ENCODE measurements around the gene SRPRA.
"Not testable (repeated sequence)": the region's sequence is repeated elsewhere in the genome, so short reads cannot be mapped to it uniquely, and the experiment has no call there.

SRPRA gene, protein sequence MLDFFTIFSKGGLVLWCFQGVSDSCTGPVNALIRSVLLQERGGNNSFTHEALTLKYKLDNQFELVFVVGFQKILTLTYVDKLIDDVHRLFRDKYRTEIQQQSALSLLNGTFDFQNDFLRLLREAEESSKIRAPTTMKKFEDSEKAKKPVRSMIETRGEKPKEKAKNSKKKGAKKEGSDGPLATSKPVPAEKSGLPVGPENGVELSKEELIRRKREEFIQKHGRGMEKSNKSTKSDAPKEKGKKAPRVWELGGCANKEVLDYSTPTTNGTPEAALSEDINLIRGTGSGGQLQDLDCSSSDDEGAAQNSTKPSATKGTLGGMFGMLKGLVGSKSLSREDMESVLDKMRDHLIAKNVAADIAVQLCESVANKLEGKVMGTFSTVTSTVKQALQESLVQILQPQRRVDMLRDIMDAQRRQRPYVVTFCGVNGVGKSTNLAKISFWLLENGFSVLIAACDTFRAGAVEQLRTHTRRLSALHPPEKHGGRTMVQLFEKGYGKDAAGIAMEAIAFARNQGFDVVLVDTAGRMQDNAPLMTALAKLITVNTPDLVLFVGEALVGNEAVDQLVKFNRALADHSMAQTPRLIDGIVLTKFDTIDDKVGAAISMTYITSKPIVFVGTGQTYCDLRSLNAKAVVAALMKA

DNA sequence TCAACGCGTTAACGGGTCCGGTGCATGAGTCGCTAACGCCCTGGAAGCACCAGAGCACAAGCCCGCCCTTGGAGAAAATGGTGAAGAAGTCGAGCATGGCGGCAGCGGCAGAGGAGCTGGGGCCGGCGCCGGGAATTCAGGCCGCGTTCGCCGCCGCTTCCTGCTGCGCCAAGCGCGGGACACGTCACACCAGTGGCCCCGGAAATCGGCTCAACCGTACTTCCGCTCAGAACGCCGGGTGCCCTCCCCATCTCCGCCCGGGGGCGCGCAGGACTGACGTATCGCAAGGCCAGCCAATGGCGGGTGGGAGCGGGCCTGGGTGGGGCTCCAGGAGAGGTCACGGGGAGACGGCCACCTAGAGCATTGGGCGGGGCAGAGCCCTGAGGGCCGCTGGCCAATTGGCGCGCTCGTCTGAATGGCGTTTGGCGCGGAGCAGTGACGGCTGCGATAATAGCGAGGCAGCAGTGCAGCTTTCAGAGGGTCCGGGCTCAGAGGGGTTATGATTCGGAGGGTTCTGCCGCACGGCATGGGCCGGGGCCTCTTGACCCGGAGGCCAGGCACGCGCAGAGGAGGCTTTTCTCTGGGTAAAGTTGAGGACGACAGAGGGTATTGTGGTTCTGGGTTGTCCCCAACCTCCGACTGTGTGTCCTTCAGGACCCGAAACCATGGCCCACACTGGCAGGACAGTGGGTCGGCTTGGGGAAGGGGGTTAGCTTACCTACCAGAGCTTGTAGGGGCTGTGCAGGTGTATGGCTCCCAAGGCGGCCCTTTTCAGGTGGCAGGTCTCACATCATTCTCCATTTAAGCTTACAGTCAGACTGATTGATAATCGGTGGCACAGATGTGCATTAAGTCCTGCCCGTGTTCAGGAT, at the start of gene SRPRA, which contains the start of gene FOXRED1:
Gene SRPRA (minus strand): TSS at position 188 of the 872 bp plus-strand sequence. CDS start 91 bp downstream, at position 97.
Gene FOXRED1 (plus strand): TSS at position 447 of the 872 bp plus-strand sequence. CDS start 53 bp downstream, at position 500.
- DNase-seq (ENCODE audit: low read depth in 2 of 2, low spot score in 1 of 2) = peak; percentile 98 to 100

DNA sequence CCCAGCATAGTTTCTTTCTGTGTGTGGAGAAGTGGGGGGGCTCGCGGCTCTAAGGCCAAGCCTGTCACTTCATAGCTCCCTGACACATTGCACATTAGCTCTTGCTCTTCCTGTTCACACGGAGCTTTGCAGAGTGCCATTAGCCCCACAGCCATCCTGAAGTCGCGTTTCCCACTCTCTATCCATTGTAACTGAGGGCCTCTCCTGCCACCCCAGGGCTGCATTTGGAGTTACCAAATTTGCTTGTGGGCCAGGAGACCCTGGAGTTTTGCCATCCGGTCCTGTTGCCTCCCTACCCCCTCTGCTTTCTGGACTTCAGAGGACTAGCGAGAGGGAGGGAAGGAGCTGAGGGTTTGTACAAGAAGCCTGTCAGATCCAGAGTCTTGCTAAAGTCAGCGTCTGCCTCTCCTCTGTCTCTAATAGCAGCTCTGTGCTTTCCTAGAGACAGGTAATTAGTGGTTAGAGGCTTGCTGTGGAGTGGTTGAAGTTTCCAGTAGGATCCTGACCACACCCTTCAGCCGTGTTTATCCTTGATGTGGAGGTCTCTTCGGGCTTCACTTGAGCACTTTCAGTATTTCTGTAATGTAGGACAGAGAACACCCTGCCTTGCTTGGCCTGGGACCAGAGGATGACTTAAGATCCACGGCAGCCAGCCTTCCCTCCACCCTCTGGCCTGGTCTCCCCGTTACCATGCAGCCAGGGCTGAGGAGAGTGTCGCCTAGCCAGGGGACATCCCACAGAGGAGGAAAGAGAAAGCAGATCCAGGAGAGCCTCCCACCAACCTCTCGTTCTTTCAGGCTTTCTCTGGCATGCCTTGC, 49.3 kb upstream of the SRPRA start:
- no peak for DNase-seq (ENCODE audit: low read depth in 2 of 2, low spot score in 1 of 2)

DNA sequence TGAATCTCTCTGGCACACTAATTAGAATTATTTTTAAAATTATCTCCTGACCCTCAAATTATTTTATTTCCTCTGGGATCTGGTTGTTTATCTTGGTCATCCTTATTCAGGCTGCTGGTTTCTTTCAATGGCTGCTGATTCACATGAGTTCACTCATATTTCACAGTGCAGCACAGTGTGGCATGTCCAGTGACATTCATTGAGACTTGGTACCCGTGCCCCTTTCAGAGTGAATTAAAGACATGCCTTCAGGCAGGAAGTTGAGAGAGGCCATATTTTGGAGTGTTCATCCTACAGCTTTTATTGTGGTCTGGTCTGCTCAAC, 48.7 kb upstream of the SRPRA start:
- no peak for DNase-seq (ENCODE audit: low read depth in 2 of 2, low spot score in 1 of 2)

DNA sequence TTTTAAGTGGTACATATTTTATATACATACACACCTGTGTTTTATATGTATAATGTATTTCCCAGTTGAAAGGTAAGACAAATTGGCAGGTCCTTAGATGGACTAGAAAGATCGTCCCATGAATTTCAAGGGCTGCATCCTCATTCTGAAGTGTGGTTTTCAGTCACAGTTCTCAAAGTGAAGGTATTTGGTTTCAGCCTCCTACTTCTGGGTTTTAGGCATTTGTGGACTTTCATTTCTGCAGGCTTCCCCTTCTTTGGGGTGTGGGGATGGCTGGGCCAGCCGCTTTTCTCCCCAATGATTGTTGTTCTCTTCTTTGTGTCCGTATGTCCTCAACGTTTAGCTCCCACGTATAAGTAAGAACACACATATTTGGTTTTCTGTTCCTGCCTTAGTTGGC, 45.1 kb upstream of the SRPRA start:
- no peak for DNase-seq (ENCODE audit: low read depth in 2 of 2, low spot score in 1 of 2)

DNA sequence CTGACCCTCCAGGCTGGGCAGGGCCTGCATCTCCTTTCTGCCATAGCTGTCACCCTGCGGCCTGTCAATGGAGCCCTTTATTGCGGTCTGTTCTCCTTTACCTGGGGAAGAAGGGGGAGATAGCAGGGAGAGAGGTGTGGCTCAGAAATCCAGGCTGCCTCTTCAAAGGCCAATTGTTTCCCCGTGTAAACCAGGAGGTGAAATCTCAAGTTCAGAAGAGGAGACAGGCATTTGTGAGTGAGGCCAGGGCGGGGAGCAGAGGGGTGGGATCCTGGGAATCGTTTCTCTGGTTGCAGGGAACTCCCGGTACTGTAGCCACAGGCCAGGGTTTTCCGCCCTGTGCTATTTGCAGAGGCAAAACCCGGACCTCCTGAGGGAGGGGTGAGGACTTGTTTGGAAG, 44.3 kb upstream of the SRPRA start:
- DNase-seq (ENCODE audit: low read depth in 2 of 2, low spot score in 1 of 2) = no peak

DNA sequence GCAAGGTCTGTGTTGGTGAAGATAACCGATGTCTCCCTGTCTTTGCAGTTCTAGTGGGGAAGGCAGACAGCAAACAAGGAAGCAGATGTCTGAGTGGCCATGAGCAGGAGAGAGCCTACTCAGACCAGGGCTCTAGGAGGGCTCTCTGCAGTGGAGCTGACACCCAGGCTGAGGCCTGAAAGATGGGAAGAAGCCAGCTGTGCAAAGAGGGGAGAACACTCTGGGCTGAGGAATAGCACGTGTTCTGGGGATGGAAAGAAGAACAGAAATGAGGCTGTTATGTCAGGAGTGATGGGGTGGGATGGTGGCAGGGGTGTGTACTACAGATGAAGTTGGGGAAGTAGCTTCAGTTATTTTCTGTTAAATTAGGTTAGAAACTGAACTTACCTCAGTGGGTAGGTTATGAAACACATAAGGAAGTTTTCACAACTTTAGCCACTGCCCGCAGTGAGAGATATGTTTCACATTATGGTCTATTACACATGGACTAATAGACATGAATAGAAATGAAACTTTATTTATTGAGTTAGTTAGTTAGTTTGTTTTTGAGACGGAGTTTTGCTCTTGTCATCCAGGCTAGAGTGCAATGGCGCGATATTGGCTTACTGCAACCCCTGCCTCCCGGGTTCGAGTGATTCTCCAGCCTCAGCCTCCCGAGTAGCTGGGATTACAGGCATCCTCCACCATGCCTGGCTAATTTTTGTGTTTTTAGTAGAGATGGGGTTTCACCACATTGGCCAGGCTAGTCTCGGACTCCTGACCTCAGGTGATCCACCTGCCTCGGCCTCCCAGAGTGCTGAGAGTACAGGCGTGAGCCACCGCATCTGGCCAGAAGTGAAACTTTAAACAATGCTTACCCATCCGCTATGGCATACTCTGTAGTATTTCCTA, 43.0 kb upstream of the SRPRA start:
- DNase-seq (ENCODE audit: low read depth in 2 of 2, low spot score in 1 of 2) = no peak

DNA sequence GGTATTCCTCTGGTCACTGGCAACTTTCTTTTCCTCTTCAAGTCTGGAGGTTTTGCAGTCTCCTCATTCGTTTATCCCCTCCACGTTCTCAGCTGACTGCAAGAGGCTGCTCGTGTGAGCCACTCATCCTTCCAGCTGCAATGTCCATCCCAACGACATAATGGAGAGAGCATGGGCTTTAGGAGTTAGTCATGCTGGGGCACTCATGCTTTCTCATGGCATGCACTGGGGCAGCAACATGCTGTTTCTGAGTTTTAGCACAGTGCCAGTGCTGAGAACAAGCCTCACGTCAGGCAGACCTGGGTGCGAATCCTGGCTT, 42.3 kb upstream of the SRPRA start:
- DNase-seq (ENCODE audit: low read depth in 2 of 2, low spot score in 1 of 2) = no peak

DNA sequence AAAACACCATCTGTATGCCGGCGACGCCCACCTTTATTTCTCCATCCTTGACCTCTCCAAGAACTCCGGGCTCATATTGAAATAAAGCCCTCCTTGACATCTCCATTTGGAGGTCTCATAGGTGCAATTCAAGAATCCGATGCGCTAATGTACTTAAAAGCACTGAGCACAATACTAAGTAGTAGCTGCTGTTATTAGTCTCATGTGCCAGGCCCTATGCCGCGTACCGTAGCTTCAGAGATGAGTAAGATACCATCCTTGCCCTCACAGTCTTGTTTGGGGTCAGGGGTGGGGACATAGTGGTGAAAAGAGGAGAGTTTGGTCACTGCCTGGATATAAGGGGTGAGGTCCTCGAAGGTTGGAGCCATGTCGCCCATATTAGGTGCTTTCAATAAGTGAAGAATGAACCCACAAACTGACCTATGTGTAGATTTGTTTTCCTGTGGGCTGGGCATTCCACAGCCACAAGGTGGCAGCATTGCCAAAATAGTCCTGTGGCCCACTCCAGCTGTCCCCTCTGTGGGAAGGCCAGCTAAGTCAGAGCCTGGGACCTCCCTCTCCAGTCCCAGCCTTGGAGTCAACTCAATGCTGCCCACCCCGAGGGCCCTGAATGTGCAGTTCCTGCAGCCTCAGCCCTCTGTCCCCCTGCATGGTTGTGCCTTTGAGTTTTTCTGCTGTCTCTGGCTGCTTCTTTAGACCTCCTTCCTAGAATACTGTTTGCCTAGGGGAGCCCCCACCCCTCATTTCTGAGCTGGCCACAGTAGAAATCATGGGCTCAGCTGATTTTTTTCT, 41.7 kb upstream of the SRPRA start:
- peak in 1 of 2 donors; percentile 41 for DNase-seq (ENCODE audit: low read depth in 2 of 2, low spot score in 1 of 2)

DNA sequence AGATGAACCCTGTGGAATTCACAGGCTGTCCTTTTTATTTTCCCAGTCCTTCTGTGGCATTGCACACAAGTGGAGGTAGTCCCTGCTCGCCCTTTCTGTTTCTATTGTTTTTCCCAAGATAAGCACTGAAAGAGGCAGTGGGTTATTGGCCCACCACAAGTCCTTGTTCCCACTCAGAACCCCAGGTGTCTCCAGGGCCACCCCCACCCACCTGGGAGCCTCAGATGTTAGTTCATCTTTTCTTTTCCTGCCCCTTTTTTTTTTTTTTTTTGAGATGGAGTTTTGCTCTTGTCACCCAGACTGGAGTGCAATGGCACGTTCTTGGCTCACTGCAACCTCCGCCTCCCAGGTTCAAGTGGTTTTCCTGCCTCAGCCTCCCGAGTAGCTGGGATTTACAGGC, 40.1 kb upstream of the SRPRA start:
- not testable (repeated sequence) for DNase-seq (ENCODE audit: low read depth in 2 of 2, low spot score in 1 of 2)

DNA sequence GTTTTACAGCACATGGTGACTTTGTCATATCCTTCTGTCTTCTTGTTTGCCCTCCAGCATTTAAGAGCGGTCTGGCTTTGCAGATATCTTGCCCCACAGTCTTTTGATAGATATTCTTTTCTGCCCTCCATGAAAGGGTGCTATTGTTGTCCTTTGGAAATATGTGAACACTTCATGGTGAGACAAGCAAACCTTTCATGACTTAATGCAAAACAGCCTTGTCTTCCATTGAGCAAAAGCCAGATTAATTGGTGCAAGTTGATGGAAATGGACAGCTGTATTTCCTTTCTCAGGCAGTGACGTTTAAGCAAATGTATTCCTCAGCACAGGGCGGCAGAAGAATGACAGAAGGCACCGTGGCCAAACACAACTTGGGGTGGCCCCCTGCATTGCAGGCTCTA, 39.6 kb upstream of the SRPRA start:
- no peak for DNase-seq (ENCODE audit: low read depth in 2 of 2, low spot score in 1 of 2)

DNA sequence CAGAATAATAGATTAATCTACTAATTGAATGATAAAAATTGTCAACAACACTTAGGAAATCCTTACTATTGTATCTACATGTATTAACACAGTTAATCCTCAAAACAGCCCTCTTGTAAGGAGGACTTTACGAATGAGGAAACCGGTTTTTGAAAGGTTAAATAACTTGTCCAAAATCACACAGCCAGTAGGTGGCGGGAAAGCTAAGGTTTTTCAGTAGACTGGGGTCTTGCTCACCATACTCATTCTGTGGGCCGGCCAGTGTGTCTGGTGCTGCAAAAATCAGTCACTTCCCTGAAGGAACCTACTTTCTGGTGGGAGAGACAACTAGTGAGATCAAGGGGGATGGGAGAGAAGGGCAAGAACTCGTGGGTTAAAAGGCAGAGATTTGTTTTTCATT, 39.0 kb upstream of the SRPRA start:
- DNase-seq (ENCODE audit: low read depth in 2 of 2, low spot score in 1 of 2) = no peak

DNA sequence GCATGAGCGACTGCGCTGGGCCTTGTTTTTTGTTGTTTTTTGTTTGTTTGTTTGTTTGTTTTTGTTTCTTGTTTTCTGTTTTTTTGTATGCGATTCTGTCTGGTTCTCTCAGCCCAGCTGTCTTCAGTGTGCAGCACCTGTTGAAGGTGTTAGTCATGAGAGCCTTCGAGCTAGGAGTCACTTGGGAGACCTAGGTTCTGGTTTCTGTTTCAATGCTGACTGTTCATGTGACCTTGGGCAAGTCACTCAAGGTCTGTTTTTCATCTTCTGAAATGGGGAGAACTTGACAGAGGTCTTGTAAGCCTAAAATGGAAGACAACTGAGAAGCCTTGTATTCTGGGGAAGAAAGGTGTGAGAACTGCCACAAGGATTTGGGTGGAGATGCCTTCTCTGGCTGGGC, 37.0 kb upstream of the SRPRA start:
- DNase-seq (ENCODE audit: low read depth in 2 of 2, low spot score in 1 of 2) = no peak

DNA sequence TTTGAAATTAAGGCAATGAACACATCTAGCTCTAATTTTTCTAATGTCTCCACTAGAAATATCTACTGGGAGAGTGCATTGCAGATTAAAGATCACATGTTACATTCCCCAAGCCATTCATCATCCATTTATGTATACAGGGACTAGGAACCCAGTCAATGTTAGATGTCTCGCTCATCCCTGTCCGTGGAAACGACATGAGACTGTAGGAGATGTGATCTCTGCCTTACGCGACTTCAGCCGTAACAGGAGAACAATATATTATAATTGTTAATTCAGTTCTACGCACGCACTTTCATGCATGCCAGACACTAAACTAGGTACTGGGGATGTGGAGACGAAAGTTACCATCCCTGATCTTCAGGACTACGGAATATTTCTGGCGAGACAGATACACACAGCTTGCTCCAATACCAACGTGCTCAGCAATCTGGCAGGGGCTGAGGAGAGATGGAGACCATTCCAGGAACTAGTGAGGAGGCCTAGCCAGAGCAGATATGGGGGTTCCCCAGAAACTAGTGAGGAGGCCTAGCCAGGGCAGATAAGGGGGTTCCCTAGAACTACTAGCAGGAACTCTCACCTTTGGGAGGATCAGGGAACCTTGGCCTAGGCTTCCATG, 35.9 kb upstream of the SRPRA start:
- DNase-seq (ENCODE audit: low read depth in 2 of 2, low spot score in 1 of 2) = no peak

DNA sequence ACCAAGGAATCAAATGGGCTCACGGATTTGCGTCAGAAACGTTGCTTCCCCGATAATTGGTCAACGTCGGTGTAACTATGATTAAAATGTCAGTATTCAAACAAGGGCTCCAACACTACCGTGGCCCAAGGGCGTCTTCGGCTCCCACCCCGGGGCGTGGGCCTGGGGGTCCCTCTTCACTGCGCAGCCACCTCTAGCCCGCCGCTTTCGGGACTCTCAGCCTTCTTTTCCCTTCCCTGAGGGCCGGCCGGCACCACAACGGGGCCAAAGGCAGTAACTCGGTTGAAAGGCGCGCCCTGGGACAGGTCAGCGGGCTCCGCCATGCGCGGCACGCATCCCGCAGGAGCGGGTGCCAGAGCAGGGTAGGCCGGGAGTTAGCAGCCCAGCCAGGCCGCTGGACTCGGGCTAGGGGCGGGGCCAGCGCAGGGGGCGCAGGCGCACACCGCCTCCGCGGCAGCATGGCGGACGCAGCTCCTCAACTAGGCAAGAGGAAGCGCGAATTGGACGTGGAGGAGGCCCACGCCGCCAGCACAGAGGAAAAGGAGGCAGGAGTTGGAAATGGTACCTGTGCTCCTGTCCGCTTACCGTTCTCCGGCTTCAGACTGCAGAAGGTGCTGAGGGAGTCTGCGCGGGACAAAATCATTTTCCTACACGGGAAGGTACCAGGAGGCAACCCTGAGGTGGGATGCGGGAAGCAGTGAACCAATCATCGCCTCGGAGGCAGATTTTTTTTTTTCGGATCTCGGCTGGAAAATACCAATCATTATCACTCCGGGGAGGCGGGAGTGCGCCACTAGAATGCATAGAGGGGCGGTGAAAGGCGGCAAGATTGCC, 35.1 kb upstream of the SRPRA start, which contains the start of gene DCPS:
Gene DCPS (plus strand): TSS at position 438 of the 834 bp plus-strand sequence. CDS start 21 bp downstream, at position 459.
- peak; percentile 68 for DNase-seq (ENCODE audit: low read depth in 2 of 2, low spot score in 1 of 2)

DNA sequence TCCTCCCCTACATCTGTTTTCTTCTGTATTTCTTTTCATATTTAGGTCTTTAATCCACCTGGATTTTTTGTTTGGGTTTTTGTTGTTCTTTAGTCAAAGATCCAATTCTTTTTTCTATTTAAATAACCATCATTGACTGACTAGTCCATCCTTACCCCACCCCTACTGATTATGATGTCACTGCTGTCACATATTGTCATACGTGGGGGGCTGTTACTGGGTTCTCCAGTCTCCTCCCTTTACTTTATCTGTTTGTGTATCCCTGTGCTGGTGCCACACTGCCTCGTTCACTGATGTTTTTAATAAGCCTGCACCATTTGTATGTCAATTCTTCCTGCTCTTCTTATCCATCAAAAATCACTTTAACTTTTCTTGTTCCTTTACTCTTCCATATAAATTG, 28.3 kb upstream of the SRPRA start:
- no peak for DNase-seq (ENCODE audit: low read depth in 2 of 2, low spot score in 1 of 2)

DNA sequence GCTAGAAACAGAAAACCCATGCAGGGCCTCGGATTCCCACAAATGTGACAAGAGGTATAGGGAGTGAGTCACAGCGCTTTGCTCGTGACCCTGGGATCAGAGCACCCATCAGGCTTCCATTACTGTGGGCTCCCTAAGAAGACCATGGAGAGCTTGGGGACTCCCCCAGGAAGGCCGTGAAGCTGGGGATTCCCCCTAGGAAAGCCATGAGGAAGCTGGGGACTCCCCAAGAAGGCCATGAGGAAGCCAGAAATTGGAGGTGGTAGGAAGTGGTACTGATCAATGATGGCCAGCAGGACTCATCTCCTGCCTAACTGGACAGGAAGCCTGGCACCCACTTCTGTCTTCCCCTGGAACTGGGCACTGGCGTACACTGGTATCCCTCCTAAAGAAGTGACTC, 25.0 kb upstream of the SRPRA start:
- no peak for DNase-seq (ENCODE audit: low read depth in 2 of 2, low spot score in 1 of 2)

DNA sequence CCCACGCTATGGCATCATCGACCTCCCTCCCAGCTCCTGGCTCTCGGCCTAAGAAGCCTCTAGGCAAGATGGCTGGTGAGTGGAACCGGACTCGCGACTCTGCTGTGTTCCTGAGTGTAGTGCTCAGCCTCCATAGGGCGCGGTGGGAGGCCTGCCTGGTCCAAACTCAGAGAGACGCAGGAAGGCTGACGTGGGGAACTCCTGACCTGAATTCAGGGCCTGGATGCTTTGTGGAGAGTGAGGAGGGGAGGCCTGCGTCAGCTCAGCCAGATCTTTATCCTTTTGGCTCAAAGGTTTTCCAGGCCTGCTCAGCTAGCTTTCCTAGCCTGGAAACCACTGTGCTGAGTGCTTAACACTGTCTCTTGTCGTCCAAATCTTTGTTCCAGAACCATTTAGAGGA, 22.2 kb upstream of the SRPRA start:
- DNase-seq (ENCODE audit: low read depth in 2 of 2, low spot score in 1 of 2) = no peak

DNA sequence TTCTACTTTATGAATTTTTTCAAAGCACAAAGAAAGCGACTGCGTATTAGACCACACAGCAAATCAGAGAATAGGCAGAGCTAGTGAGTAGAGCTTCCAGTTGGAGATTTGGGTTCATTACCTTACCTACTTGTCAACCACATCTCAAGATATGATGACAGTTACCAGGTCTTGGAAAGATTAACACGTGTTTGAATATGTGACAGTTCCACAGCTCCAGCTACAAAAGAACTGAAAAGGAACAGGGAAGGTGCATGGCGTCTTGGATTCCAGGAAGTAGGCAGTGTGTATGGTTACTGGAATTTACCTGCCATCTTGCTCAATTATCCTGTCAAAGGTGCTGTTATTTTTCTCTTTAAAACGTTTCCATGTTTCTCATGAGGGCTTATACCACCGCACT, 19.5 kb upstream of the SRPRA start:
- no peak for DNase-seq (ENCODE audit: low read depth in 2 of 2, low spot score in 1 of 2)

All from stimulated activated CD8-positive, alpha-beta memory T cell treated with anti-CD3 and anti-CD28 coated beads, Interleukin-4, amount 100 ng/mL, for 1 hour (primary cell).